VCaP (cell line): ENCODE measurements around the gene GFRA4.
"Not testable (repeated sequence)": the region's sequence is repeated elsewhere in the genome, so short reads cannot be mapped to it uniquely, and the experiment has no call there.

ENCODE experiments used
- H3K27ac ChIP-seq: fragments of 450-650 bp; 2 replicates; pipeline ENCODE4 v1.5.1; 2017
- CTCF ChIP-seq: fragments of 450-650 bp; conservative IDR thresholded peaks from 2 replicates; pipeline ENCODE4 v1.5.1; 2017; ENCODE audit warnings: mild to moderate bottlenecking, moderate library complexity

GFRA4 gene

GRCh38 chr20:3622406-3622805 is 40.8 kb downstream of the GFRA4 start:
- H3K27ac ChIP-seq = no peak overlapping the region
- no peak for TF ChIP-seq CTCF

- TF ChIP-seq CTCF = no peak
- no peak overlapping the region for H3K27ac ChIP-seq
These were observed 42.1 kb downstream of the GFRA4 start for GRCh38 chr20:3621111-3621510.

GRCh38 chr20:3616250-3616649 is 46.9 kb downstream of the GFRA4 start:
- no peak overlapping the region for H3K27ac ChIP-seq
- TF ChIP-seq CTCF = no peak

- H3K27ac ChIP-seq = not testable (repeated sequence)
These were observed 47.9 kb downstream of the GFRA4 start for GRCh38 chr20:3615171-3615840.

GRCh38 chr20:3614466-3614865 is 48.7 kb downstream of the GFRA4 start:
- H3K27ac ChIP-seq = no peak overlapping the region
- no peak for TF ChIP-seq CTCF

GRCh38 chr20:3613821-3614440 is 49.3 kb downstream of the GFRA4 start:
- no peak overlapping the region for H3K27ac ChIP-seq

GRCh38 chr20:3612795-3613572 is 50.2 kb downstream of the GFRA4 start:
- TF ChIP-seq CTCF = no peak
- no peak overlapping the region for H3K27ac ChIP-seq

More at GRCh38 chr20:3613821-3614440, 49.3 kb downstream of the GFRA4 start:
- TF ChIP-seq CTCF = no peak
